CD4-positive, alpha-beta T cell treated with Interleukin-12 subunit alpha and Interleukin-12 subunit beta, for 1 hour (primary cell): ENCODE measurements around the gene MTRF1L.

Source experiments
- DNase-seq: peaks from one replicate; pipeline ENCODE4 v3.0.0-alpha.2; 2020

Gene MTRF1L

DNA sequence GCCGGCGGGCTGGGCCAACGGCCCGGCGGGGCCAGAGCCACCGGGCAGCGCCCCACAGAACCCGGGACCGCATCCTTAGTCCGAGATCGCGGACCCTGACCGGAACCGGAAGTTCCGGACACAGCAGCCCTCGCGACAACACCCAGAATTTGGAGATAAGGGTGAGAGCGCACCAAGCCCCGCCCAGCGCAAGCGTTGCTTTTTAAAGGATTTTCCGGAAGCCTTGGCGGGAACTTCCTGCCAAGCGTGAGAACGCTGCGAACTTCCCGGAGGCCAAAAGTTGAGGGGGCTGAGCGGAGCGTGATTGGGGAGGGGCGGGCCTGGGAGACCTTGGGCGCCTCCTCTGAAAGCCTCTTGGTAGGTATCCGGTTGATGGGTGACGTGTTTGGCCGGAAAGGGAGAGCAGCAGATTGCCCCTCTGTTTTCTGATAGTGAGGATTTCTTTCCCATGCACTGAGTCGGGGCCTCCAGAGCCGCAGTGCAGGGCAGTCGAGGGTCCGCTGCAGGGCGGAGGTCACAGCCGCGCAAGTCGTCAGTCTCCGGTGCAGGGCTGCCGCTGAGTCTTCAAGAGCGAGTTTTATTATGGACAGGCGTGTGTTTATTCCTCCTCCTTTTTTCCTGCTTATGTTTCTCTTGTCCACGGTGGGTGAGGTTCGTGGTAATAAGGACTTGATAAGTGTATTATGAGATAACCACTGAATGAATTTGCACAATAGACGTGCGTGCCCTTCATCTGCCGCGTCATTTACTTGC, at the start of gene MTRF1L:
MTRF1L (minus strand) TSS at position 97 of the 753 bp plus-strand sequence; CDS start at position 73, 24 bp downstream.
- peak; percentile 88 for DNase-seq

GRCh38 chr6:153051801-153052200, 49.3 kb upstream of the MTRF1L start:
- no peak for DNase-seq

DNA sequence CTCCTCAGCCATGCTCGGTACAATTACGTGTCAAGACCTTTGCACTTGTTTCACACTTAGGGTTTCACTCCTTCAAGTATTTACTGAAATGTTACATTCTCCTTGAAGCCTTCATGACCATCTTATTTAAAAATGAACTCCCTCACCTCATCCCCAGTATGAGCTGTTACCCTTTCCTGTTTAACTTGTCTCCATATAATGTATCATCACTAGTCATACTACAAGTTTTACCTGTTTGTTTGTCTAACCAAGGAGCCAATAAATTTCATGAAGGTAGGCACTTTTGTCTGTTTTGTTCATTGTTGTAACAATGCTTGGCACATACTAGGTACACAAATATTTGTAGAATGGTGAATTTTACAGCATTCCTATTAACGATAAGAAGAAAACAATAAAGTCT, 46.1 kb upstream of the MTRF1L start:
- DNase-seq, result no peak

DNA sequence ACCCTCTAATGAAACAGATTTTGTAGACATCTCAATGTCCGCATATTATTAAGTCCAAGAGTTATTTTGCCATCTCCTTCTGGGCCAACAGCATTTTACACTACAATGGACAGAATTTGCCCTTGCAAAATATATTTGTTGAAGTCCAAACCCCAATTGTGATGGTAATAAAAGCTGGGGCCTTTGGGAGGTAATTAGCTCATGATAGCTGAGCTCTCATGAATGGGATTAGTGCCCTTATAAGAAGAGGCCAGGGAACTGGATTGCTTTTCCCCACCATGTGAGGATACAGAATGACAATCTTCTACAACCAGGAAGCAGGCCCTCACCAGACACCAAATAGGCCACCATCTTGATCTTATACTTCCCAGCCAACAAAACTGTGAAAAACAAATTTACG, 44.9 kb upstream of the MTRF1L start:
- no peak for DNase-seq

DNA sequence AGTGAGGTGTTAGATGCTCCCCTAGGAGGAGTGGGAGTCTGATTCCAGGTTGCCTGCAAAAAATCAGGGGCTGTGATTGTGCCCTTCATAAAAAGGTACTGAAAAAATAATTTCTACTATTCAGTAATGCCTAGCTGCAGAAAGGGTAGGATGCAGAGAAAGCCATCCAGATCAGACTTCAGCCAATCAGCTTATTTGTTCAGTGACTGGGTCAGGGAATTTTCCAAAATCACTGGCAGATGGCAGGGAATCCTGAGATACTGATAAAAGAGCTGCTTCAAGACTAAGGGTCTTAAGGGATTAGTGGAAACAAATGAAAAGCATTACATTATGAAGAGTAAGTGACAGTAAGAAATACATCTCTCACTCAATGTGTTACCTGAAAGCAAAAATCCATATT, 42.8 kb upstream of the MTRF1L start:
- DNase-seq, result no peak

- no peak for DNase-seq
Observed at GRCh38 chr6:153044295-153044694, 41.8 kb upstream of the MTRF1L start.

GRCh38 chr6:153043719-153044118, 41.2 kb upstream of the MTRF1L start:
- no peak for DNase-seq

GRCh38 chr6:153038378-153039057, 36.0 kb upstream of the MTRF1L start:
- DNase-seq, result no peak

DNA sequence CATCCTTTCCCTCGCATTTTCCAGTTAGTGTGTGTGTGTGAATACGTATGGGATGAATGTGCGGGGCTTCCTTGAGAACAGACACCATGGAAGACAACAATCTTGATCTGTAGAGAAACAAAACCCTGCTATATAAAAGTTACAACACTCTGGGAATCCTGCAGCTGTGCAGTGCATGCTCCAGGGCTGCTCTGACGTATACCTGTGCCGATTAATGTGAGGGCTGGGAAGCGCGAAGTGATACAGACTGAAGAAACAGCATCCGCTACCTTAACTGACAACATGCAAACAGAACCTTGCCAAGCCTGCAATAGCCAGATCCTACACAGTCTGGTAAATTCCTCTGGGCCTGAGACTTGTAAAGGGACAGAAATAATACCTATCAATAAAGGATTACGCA, 31.6 kb upstream of the MTRF1L start:
- no peak for DNase-seq

DNA sequence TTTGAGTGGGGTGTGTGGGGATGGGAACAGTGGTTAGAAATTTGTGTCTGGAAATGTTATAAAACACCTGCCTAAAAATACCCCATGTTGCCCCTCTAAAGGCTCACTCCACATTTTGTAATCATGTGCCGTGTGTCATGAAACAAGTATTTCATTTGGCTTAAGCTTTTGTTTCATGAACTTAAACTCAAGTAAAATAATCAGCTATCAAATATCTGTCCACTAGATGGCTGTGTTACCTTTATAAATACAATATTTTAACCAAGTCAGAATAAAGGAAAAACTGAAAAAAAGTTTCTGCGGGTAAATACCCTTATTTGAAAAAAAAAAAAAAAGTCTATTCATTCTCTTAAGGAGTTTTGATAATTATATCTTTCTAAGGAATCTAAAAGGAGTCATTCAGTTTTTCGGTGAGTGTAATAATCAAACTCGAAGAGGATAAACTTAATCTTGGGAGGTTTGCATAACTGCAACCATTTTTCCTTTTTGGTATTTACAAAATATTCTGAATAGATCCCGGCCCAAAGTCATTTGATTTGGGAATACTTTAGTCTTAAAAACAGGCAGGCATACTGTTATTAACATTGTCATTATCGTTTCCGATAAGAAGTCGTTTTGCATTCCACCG, 29.9 kb upstream of the MTRF1L start:
- no peak for DNase-seq

- no peak for DNase-seq
Observed at GRCh38 chr6:153031335-153031955, 28.9 kb upstream of the MTRF1L start.

- DNase-seq, result no peak
Observed at GRCh38 chr6:153028963-153029362, 26.5 kb upstream of the MTRF1L start.

GRCh38 chr6:153028286-153028685, 25.8 kb upstream of the MTRF1L start:
- no peak for DNase-seq

GRCh38 chr6:153027480-153027879, 25.0 kb upstream of the MTRF1L start:
- no peak for DNase-seq

DNA sequence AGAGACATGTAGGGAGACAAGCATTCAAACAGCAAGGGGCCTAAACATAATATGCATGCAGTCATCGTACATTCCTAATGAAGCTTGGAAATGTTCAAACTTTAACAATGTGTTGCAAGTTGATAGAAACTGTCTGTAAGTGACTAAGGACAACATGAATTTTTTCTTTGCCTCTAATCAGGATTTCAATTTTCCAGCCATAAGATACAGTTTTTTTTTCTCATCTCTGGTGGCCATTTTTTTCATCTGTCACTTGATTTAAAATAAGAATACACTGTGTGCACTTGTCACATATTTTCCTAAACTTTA, 22.2 kb upstream of the MTRF1L start:
- no peak for DNase-seq

DNA sequence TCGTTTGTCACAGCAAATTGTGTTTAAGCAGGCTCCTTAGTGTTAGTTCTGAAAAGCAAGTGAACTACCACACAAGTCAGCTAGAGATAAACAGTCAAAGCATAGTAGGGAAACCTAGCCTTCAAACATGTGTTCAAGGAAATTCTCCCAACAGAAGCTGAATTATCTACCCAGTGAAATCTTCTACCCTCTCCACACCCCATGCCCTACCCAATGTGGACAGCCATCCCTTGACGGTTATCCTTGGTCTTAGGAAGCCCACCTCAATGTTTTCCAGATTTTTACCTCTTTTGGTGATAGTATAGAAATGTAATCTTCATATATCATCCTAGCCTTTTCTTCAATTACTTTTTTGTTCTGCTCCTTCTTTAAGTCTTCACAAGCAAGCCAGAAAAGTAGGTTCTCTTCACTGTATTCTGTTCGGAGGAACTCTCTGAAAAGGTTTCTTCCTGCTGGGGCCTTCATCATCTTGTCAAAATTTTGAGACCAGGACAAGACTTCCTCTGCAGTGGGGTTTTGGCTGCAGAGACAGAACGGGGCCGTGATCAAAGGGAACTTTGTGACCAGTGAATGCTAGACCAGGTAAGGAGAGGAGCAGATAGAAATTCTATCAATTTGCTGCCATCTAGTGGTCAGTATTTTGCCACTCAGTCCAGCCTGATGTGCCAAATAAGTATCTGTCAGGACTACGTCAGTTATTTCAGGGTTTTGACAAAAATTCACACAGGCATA, 21.6 kb upstream of the MTRF1L start:
- peak; percentile 71 for DNase-seq

DNA sequence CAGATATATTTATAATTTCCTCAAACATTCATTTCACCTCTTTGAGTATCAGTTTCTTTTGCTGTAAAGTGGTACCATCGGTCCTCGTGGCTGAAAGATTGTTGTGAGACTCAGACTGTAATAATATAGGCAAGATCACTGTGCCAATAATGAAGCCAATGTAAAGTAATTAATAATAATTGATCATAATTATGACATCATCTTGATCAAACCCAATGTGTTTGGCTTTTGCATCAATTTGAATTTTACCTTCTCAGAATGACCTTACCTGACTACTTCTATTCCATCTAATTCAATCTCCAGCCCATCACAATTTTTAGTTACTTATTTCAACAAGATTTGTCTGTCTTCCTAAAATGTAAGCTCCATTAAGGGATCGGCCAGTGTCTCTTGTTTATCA, 15.8 kb upstream of the MTRF1L start:
- no peak for DNase-seq

DNA sequence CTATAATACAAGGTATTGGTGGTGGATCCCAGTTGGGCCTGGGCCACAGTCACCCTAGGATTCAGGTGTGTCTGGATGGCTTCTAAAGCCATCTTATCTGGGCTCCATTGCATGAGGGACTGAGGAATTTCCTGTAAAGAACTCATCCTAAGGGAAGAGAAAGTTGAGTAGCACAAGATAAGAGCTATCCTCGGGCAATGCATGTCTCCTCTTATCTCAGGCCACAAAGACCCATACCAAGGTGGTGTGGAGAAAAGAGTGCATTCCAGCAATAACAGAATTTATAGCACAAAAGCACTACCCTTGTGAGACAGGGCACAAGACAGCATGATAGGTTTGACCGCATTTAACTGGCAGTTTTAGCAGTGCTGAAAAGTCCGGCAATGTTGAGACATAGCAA, 14.3 kb upstream of the MTRF1L start:
- DNase-seq, result no peak

DNA sequence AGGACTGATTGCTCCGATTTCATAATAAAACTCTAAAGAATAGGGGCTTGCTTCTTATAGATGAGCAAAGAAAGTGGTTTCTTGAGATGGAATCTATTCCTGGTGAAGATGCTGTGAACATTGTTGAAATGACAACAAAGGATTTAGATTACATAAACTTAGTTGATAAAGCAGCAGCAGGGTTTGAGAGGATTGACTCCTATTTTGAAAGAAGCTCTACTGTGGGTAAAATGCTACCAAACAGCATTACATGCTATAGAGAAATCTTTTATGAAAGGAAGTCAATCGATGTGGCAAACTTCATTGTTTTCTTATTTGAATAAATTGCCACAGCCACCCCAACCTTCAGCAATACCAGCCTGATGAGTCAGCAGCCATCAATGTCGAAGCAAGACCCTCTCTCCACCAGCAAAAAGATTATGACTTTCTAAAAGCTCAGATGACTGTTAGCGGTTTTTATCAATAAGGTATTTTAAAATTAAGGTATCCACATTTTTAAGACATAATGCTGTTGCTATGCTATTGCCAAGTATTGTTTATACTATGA, 12.7 kb upstream of the MTRF1L start:
- no peak for DNase-seq

GRCh38 chr6:153013438-153013837, 10.9 kb upstream of the MTRF1L start:
- no peak for DNase-seq

DNA sequence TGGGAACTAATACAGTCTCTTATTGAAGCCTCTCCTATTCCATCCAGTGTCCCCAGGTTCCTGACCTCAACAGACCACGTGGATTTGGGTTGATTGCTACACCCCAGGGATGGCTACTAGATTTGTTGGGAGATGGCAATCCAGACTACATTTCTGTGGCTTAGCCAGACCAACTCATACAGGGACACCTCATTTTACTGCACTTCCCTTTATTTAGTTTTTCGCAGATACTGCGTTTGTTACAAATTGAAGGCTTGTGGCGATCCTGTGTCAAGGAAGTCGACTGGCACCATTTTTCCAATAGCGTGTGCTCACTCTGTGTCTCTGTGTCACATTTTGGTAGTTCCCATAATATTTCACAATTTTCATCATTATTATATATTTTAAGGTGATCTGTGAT, 10.3 kb upstream of the MTRF1L start:
- no peak for DNase-seq

- peak; percentile 14 for DNase-seq
Observed at GRCh38 chr6:153003366-153003690, 819 bp upstream of the MTRF1L start.
